OCI-LY1 (cell line): Measurements from ENCODE around the gene OR4K2.

Experiments
- H2AFZ ChIP-seq: fragments of 200-600 bp; sonication (generic), shearing (Covaris generic); 2 replicates; pipeline ENCODE4 v1.6.0; 2014; ENCODE audit warnings: antibody characterized with exemption, mild to moderate bottlenecking, low read length
- H3F3A ChIP-seq: fragments of 200-600 bp; sonication (generic), shearing (Covaris generic); 2 replicates; pipeline ENCODE4 v1.6.0; 2014; ENCODE audit warnings: mild to moderate bottlenecking, antibody characterized with exemption, low read length, moderate library complexity; ENCODE audit not compliant: insufficient read depth
- H3K27ac ChIP-seq: fragments of 200-600 bp; sonication (generic); 2 replicates; pipeline ENCODE4 v1.5.1; 2014; ENCODE audit warnings: low read length, mixed run types, mild to moderate bottlenecking, low read depth; ENCODE audit not compliant: poor library complexity, severe bottlenecking
- H3K27me3 ChIP-seq: fragments of 200-600 bp; sonication (generic); 2 replicates; pipeline ENCODE4 v1.6.0; 2014; ENCODE audit warnings: antibody characterized with exemption, mild to moderate bottlenecking, low read length, moderate library complexity; ENCODE audit not compliant: insufficient read depth
- H3K36me3 ChIP-seq: fragments of 200-600 bp; sonication (generic); 2 replicates; pipeline ENCODE4 v1.6.1; 2014; ENCODE audit warnings: mild to moderate bottlenecking, antibody characterized with exemption, low read length, moderate library complexity, mixed read lengths; ENCODE audit not compliant: insufficient read depth
- H3K4me1 ChIP-seq: fragments of 200-600 bp; sonication (generic); 2 replicates; pipeline ENCODE4 v1.5.1; 2014; ENCODE audit warnings: mild to moderate bottlenecking, low read length, moderate library complexity; ENCODE audit not compliant: insufficient read depth, severe bottlenecking
- H3K4me2 ChIP-seq: fragments of 200-600 bp; sonication (generic), shearing (Covaris generic); 2 replicates; pipeline ENCODE4 v1.6.1; 2014; ENCODE audit warnings: low read length
- H3K4me3 ChIP-seq: fragments of 200-600 bp; sonication (generic); 2 replicates; pipeline ENCODE4 v1.5.1; 2014; ENCODE audit warnings: low read length, low read depth, mild to moderate bottlenecking, mixed read lengths; ENCODE audit not compliant: poor library complexity, severe bottlenecking
- H3K79me2 ChIP-seq: fragments of 200-600 bp; shearing (Covaris generic); 2 replicates; pipeline ENCODE4 v1.6.1; 2016; ENCODE audit warnings: mixed run types, low read length, mixed read lengths; ENCODE audit not compliant: insufficient read depth
- H3K9ac ChIP-seq: fragments of 200-600 bp; sonication (generic), shearing (Covaris generic); 2 replicates; pipeline ENCODE4 v1.6.1; 2014; ENCODE audit warnings: mild to moderate bottlenecking, low read length, mixed read lengths
- H3K9me2 ChIP-seq: fragments of 200-600 bp; sonication (generic), shearing (Covaris generic); 2 replicates; pipeline ENCODE4 v1.6.1; 2014; ENCODE audit warnings: low read depth, mild to moderate bottlenecking, low read length, mixed read lengths
- H3K9me3 ChIP-seq: fragments of 200-600 bp; shearing (Covaris generic); 2 replicates; pipeline ENCODE4 v1.6.1; 2014; ENCODE audit warnings: low read length, mixed read lengths
- H4K20me1 ChIP-seq: fragments of 200-600 bp; sonication (generic), shearing (Covaris generic); 2 replicates; pipeline ENCODE4 v1.6.0; 2016; ENCODE audit warnings: mild to moderate bottlenecking, low read length; ENCODE audit not compliant: insufficient read depth
- EZH2 ChIP-seq: fragments of 200-600 bp; sonication (generic), shearing (Covaris generic); IDR thresholded peaks from 2 replicates; pipeline ENCODE4 v1.8.0; 2017; ENCODE audit warnings: borderline replicate concordance, mixed run types, mild to moderate bottlenecking, antibody characterized with exemption, low read length, moderate library complexity, mixed read lengths
- TF ChIP-seq, protein P1 (sequence below): fragments of 200-600 bp; sonication (generic), shearing (Covaris generic); IDR thresholded peaks from 2 replicates; pipeline ENCODE4 v1.5.1; 2017; ENCODE audit warnings: mild to moderate bottlenecking, antibody characterized with exemption, low read length, moderate library complexity, mixed read lengths

OR4K2 gene

DNA sequence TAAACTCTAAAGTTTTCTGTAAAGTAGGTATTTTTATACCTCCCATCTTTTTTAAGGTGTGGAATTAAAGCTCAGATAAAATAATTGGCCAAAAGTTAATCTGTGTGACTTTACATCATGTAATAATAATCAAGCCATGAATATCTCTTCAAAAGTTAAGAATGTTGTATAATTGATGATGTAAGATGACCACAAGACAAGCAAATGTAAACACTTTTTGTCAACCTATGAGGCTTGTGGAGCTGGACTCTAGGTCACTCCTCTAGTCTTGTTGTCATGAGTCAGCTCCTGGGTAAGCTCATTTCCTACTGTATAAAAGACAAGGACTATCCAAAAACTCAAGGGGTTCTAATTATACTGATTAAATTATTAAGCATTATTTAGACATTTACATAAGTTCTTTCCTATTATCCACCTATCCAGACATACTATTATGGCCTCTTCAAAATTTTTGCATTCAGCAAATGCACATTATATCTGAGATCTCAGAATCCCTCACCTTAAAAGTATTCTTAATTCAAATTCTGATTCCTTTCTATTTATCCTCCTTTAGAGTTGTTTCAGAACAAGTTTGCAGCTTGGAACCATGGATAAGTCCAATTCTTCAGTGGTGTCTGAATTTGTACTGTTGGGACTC lies 45.2 kb downstream of the OR4K2 start, which contains the start of gene OR4K5:
TSS of gene OR4K5 (plus strand) at position 587 of the 637 bp plus-strand sequence. CDS start at position 587, 0 bp downstream.
- H3K9ac ChIP-seq = no peak within 1 kb of the TSS
- no peaks in the 10 kb centered on the region for H3K79me2 ChIP-seq
- H3K4me2 ChIP-seq = no peak within 1 kb of the TSS
- no peaks in the 10 kb centered on the region for H3K27me3 ChIP-seq
- no peak within 1 kb of the TSS for H3K4me3 ChIP-seq
- no peak within 1 kb of the TSS for H2AFZ ChIP-seq
- no peaks in the 10 kb centered on the region for H3K9me3 ChIP-seq
- H3K4me1 ChIP-seq = no peaks in the 10 kb centered on the region
- H4K20me1 ChIP-seq = no peaks in the 10 kb centered on the region
- TF ChIP-seq, protein P1, sequence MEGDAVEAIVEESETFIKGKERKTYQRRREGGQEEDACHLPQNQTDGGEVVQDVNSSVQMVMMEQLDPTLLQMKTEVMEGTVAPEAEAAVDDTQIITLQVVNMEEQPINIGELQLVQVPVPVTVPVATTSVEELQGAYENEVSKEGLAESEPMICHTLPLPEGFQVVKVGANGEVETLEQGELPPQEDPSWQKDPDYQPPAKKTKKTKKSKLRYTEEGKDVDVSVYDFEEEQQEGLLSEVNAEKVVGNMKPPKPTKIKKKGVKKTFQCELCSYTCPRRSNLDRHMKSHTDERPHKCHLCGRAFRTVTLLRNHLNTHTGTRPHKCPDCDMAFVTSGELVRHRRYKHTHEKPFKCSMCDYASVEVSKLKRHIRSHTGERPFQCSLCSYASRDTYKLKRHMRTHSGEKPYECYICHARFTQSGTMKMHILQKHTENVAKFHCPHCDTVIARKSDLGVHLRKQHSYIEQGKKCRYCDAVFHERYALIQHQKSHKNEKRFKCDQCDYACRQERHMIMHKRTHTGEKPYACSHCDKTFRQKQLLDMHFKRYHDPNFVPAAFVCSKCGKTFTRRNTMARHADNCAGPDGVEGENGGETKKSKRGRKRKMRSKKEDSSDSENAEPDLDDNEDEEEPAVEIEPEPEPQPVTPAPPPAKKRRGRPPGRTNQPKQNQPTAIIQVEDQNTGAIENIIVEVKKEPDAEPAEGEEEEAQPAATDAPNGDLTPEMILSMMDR = no peak
- TF ChIP-seq EZH2 = no peak
- no peak within 1 kb of the TSS for H3K27ac ChIP-seq
- no peaks in the 10 kb centered on the region for H3K9me2 ChIP-seq
- no peaks in the 10 kb centered on the region for H3F3A ChIP-seq
- H3K36me3 ChIP-seq = no peaks in the 10 kb centered on the region

- no peak for TF ChIP-seq EZH2
- H3K27ac ChIP-seq = no peak within 1 kb of the TSS
- no peak within 1 kb of the TSS for H3K4me2 ChIP-seq
- no peaks in the 10 kb centered on the region for H3K36me3 ChIP-seq
- no peaks in the 10 kb centered on the region; the same call in 1 of the 2 replicates for H3K9me2 ChIP-seq
- no peaks in the 10 kb centered on the region for H3K9me3 ChIP-seq
- no peaks in the 10 kb centered on the region for H4K20me1 ChIP-seq
- H3F3A ChIP-seq = no peaks in the 10 kb centered on the region
- H3K79me2 ChIP-seq = no peaks in the 10 kb centered on the region
- H3K4me1 ChIP-seq = no peaks in the 10 kb centered on the region
- H3K9ac ChIP-seq = no peak within 1 kb of the TSS
- no peak within 1 kb of the TSS for H3K4me3 ChIP-seq
- H2AFZ ChIP-seq = no peak within 1 kb of the TSS
- no peaks in the 10 kb centered on the region for H3K27me3 ChIP-seq
Observed at GRCh38 chr14:19930617-19931016, 55.7 kb downstream of the OR4K2 start, which contains the start of gene OR4K1. Gene OR4K1 (plus strand): TSS chr14:19930917. CDS start chr14:19935667, 4,750 bp downstream.
